SK-N-SH (cell line): ENCODE results near the gene SLIT1. TPM values are rescaled to one million over a fixed set of nuclear protein-coding genes. Genes with fewer than 3 reads are reported as not detected.

Experiments used
- CTCF ChIA-PET: fragments of 300-600, 350-600 bp; formaldehyde crosslinking; extraction: SDS; loops from one replicate; lab custom pipeline; 2021; lab: Yijun Ruan, JAX
- POLR2A ChIA-PET: fragments of 350-600 bp; sonication (Branson Sonifier 250); formaldehyde crosslinking; extraction: SDS; loops from one replicate; lab custom pipeline; 2020; ENCODE audit warnings: antibody characterized with exemption, inconsistent platforms; lab: Yijun Ruan, JAX
- DNase-seq: peaks from one replicate; pipeline ENCODE4 v3.0.0; 2012
- H2AFZ ChIP-seq: fragments of 200-600 bp; sonication (generic); 2 replicates; pipeline ENCODE4 v1.8.1; 2016; ENCODE audit warnings: antibody characterized with exemption, mild to moderate bottlenecking, low read depth
- H3F3A ChIP-seq: fragments of 200-600 bp; sonication (generic); replicated peaks from 2 replicates; pipeline ENCODE3; 2016; ENCODE audit warnings: antibody characterized with exemption, mild to moderate bottlenecking; ENCODE audit not compliant: insufficient read depth
- H3K27ac ChIP-seq, 2 experiments: fragments of 200-500 bp in 1 of 2; fragments of 200-600 bp in 1 of 2; sonication (Bioruptor generic) in 1 of 2; sonication (generic), shearing (Covaris generic) in 1 of 2; 2 replicates each; pipeline versions ENCODE4 v1.5.1 to v1.6.1; 2014 to 2016; ENCODE audit warnings: low read depth in 2 of 2, inconsistent platforms in 1 of 2, low read length in 1 of 2, mild to moderate bottlenecking in 1 of 2, mixed read lengths in 1 of 2
- H3K27me3 ChIP-seq: fragments of 200-600 bp; sonication (generic), shearing (Covaris generic); 2 replicates; pipeline ENCODE4 v1.6.1; 2016; ENCODE audit warnings: mixed run types; ENCODE audit not compliant: insufficient read depth
- H3K36me3 ChIP-seq, 2 experiments: fragments of 200-500 bp in 1 of 2; fragments of 200-600 bp in 1 of 2; sonication (Bioruptor generic) in 1 of 2; sonication (generic) in 1 of 2; replicated peaks in 1 of 2; 2 replicates each; pipeline versions ENCODE3 to v1.5.1; 2014 to 2016; ENCODE audit warnings: low read length in 1 of 2, mild to moderate bottlenecking in 1 of 2; ENCODE audit not compliant: insufficient read depth in 2 of 2, control insufficient read depth in 1 of 2
- H3K4me1 ChIP-seq, 2 experiments: fragments of 200-500 bp in 1 of 2; fragments of 200-600 bp in 1 of 2; sonication (Bioruptor generic) in 1 of 2; sonication (generic), shearing (Covaris generic) in 1 of 2; 2 replicates each; pipeline versions ENCODE4 v1.5.1 to v1.6.1; 2014 to 2016; ENCODE audit warnings: low read depth in 1 of 2, low read length in 1 of 2, mixed run types in 1 of 2; ENCODE audit not compliant: insufficient read depth in 2 of 2, control insufficient read depth in 1 of 2
- H3K4me2 ChIP-seq: fragments of 200-600 bp; sonication (generic), shearing (Covaris generic); 2 replicates; pipeline ENCODE4 v1.6.1; 2017; ENCODE audit warnings: mixed run types
- H3K4me3 ChIP-seq, 2 experiments: fragments of 200-500 bp in 1 of 2; fragments of 200-600 bp in 1 of 2; sonication (Bioruptor generic) in 1 of 2; sonication (generic), shearing (Covaris generic) in 1 of 2; 2 replicates each; pipeline versions ENCODE4 v1.5.1 to v1.8.1; 2014 to 2016; ENCODE audit warnings: low read depth in 2 of 2, inconsistent platforms in 1 of 2, low read length in 1 of 2, mild to moderate bottlenecking in 1 of 2, mixed read lengths in 1 of 2, moderate library complexity in 1 of 2
- H3K79me2 ChIP-seq: fragments of 200-600 bp; sonication (generic); 2 replicates; pipeline ENCODE4 v1.8.1; 2017; ENCODE audit warnings: mild to moderate bottlenecking; ENCODE audit not compliant: insufficient read depth
- H3K9ac ChIP-seq: fragments of 200-600 bp; sonication (generic); 2 replicates; pipeline ENCODE4 v1.6.1; 2017; ENCODE audit warnings: mixed run types
- H3K9me2 ChIP-seq: fragments of 200-600 bp; sonication (generic); 2 replicates; pipeline ENCODE4 v1.6.1; 2017; ENCODE audit warnings: mixed run types
- H3K9me3 ChIP-seq: fragments of 200-600 bp; sonication (generic); 2 replicates; pipeline ENCODE4 v1.6.1; 2017; ENCODE audit warnings: mixed run types, mild to moderate bottlenecking, moderate library complexity
- H4K20me1 ChIP-seq: fragments of 200-600 bp; sonication (generic); 2 replicates; pipeline ENCODE4 v1.6.1; 2017; ENCODE audit warnings: mild to moderate bottlenecking, mixed run types; ENCODE audit not compliant: insufficient read depth
- CTCF ChIP-seq: fragments of 200-600 bp; sonication (generic); IDR thresholded peaks from 2 replicates; pipeline ENCODE4 v1.6.1; 2017; ENCODE audit warnings: antibody characterized with exemption, mild to moderate bottlenecking, moderate library complexity
- EZH2phosphoT487 ChIP-seq: fragments of 200-600 bp; sonication (generic); IDR thresholded peaks from 2 replicates; pipeline ENCODE4 v1.6.1; 2017; ENCODE audit warnings: low read depth, mixed run types, mild to moderate bottlenecking, antibody characterized with exemption, moderate library complexity, borderline replicate concordance
- FOXJ3 ChIP-seq: sonication (generic); formaldehyde crosslinking; IDR thresholded peaks from 2 replicates; pipeline ENCODE4 v1.5.1; 2020; ENCODE audit warnings: mild to moderate bottlenecking, missing genetic modification reagents
- FOXM1 ChIP-seq: IDR thresholded peaks from 2 replicates; pipeline ENCODE4 v1.4.0; 2012; ENCODE audit warnings: low read depth, mild to moderate bottlenecking
- GABPA ChIP-seq: IDR thresholded peaks from 2 replicates; pipeline ENCODE4 v1.4.0; 2012; ENCODE audit warnings: low read depth, mild to moderate bottlenecking
- MAX ChIP-seq: IDR thresholded peaks from 2 replicates; pipeline ENCODE4 v1.4.0; 2012; ENCODE audit warnings: low read depth
- MEF2A ChIP-seq: IDR thresholded peaks from 2 replicates; pipeline ENCODE4 v1.4.0; 2012; ENCODE audit warnings: low read depth, borderline replicate concordance
- MXI1 ChIP-seq: IDR thresholded peaks from 2 replicates; pipeline ENCODE4 v1.6.1; 2012; ENCODE audit warnings: mild to moderate bottlenecking, low read depth, low read length, improper control_type of control experiment
- RAD21 ChIP-seq: IDR thresholded peaks from 2 replicates; pipeline ENCODE4 v1.6.1; 2012; ENCODE audit warnings: mild to moderate bottlenecking, low read length
- RFX5 ChIP-seq: IDR thresholded peaks from 2 replicates; pipeline ENCODE4 v1.6.1; 2012; ENCODE audit warnings: mild to moderate bottlenecking, improper control_type of control experiment, low read length
- SIN3A ChIP-seq: IDR thresholded peaks from 2 replicates; pipeline ENCODE4 v1.6.1; 2012; ENCODE audit warnings: low read depth, mild to moderate bottlenecking, low read length, moderate library complexity, borderline replicate concordance
- SMC3 ChIP-seq: IDR thresholded peaks from 2 replicates; pipeline ENCODE4 v1.6.1; 2012; ENCODE audit warnings: low read depth, low read length, improper control_type of control experiment
- TAF1 ChIP-seq: IDR thresholded peaks from 2 replicates; pipeline ENCODE4 v1.6.1; 2012; ENCODE audit warnings: low read depth, mild to moderate bottlenecking, low read length, moderate library complexity, borderline replicate concordance
- TEAD4 ChIP-seq: IDR thresholded peaks from 2 replicates; pipeline ENCODE4 v1.4.0; 2012; ENCODE audit warnings: mild to moderate bottlenecking, borderline replicate concordance; ENCODE audit not compliant: insufficient read depth
- USF1 ChIP-seq: IDR thresholded peaks from 2 replicates; pipeline ENCODE4 v1.4.0; 2012; ENCODE audit warnings: low read depth, borderline replicate concordance
- USF2 ChIP-seq: fragments of 150-350 bp; IDR thresholded peaks from 2 replicates; pipeline ENCODE4 v1.6.1; 2017; ENCODE audit warnings: antibody characterized with exemption, low read length, low read depth, borderline replicate concordance
- YY1 ChIP-seq: IDR thresholded peaks from 2 replicates; pipeline ENCODE4 v1.4.0; 2012; ENCODE audit warnings: low read depth, mild to moderate bottlenecking
- WGBS: methylation state at CpG from one replicate; pipeline ENCODE4 v1.1.6; 2017; ENCODE audit warnings: low lambda C conversion rate; 5-methylcytosine and 5-hydroxymethylcytosine counted together
- polyA plus RNA-seq, 3 experiments: library from polyadenylated mRNA; depleted of rRNA; stranded (reverse); fragments of >200 nt; gene quantifications; 2 replicates each; pipeline ENCODE4 v1.2.3, GENCODE V29; 2012
- TF ChIP-seq, protein P1 (sequence below): IDR thresholded peaks from 2 replicates; pipeline ENCODE4; 2012

The SLIT1 gene
- polyA plus RNA-seq, 1 of the 3 experiments (the other 2 are of a cell fraction), result 0.05 TPM

DNA sequence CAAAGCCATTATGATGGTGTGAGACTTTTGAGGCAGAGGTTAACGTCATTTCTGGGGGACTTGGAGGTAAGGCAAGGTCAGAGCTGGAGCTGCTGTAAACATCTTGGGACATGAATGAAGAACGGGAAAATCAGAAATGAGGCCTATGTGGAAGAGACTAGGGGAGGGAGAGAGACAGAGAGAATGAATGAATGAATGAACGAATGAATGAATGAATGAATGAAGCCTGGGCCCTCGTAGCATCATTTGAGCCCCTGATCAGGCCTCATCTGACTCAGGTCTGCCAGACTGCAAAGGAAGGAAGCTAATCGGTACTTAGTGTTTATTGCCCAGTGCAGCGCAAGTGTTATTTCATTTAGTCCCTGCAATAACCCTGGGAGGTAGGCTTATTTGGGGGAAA is 79.6 kb downstream of the SLIT1 start:
- Histone ChIP-seq H3K27me3 (peaks cover 15% of the 10 kb centered on the region), H3K9me2 (no peaks in the 10 kb centered on the region), H4K20me1 (no peaks in the 10 kb centered on the region), H3F3A (no peaks in the 10 kb centered on the region), H3K4me2 (no peak overlapping the region), H3K4me3 (no peak overlapping the region), H3K79me2 (no peaks in the 10 kb centered on the region), H3K4me1 (peaks cover 0 to 10% of the 10 kb centered on the region in 2 experiments; a peak in 1 of 4 replicates), H3K9ac (no peak overlapping the region), H3K27ac (no peak overlapping the region), H3K9me3 (no peaks in the 10 kb centered on the region), H3K36me3 (no peaks in the 10 kb centered on the region), H2AFZ (no peak overlapping the region)
- WGBS, result 43% methylated on average over 6 of the region's 6 CpGs
- TF ChIP-seq FOXM1, result no peak
- TF ChIP-seq CTCF, result no peak
- TF ChIP-seq YY1, result no peak
- no peak for TF ChIP-seq USF2
- no peak for TF ChIP-seq EZH2phosphoT487
- TF ChIP-seq RAD21, result no peak
- no peak for TF ChIP-seq SIN3A
- no peak for TF ChIP-seq TAF1
- TF ChIP-seq GABPA, result no peak
- TF ChIP-seq MXI1, result no peak
- no peak for TF ChIP-seq TEAD4
- TF ChIP-seq SMC3, result no peak
- TF ChIP-seq USF1, result no peak
- TF ChIP-seq, protein P1, sequence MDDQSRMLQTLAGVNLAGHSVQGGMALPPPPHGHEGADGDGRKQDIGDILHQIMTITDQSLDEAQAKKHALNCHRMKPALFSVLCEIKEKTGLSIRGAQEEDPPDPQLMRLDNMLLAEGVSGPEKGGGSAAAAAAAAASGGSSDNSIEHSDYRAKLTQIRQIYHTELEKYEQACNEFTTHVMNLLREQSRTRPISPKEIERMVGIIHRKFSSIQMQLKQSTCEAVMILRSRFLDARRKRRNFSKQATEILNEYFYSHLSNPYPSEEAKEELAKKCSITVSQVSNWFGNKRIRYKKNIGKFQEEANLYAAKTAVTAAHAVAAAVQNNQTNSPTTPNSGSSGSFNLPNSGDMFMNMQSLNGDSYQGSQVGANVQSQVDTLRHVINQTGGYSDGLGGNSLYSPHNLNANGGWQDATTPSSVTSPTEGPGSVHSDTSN, result no peak
- no peak for TF ChIP-seq RFX5
- no peak for TF ChIP-seq MEF2A
- no peak for TF ChIP-seq MAX
- TF ChIP-seq FOXJ3, result no peak
- no peak for DNase-seq
- CTCF ChIA-PET, result interaction anchor here (1.1 to 2.1 kb wide), 4 partner anchors 14 to 104 kb away, joined by 3 to 12 read pairs (median 9); no protein-coding TSS in a partner anchor
- POLR2A ChIA-PET, result no interaction called here
